Subcutaneous adipose tissue (tissue), 4 donors: Measurements from ENCODE around the gene THEM4. TPM values are rescaled to one million over a fixed set of nuclear protein-coding genes. Genes with fewer than 3 reads are reported as not detected.

Experiments used
- total RNA-seq, 4 donors: library from RNA; depleted of rRNA; stranded (reverse); fragments of >200 nt; gene quantifications; one replicate each; pipeline ENCODE4 v1.1.0, GENCODE V29; 2016
- TF ChIP-seq, protein P1 (sequence below): fragments of 450-650 bp; IDR thresholded peaks from one replicate; pipeline ENCODE4 v1.5.1; 2016; ENCODE audit warnings: low read depth, mild to moderate bottlenecking, control low read depth, antibody characterized with exemption, moderate library complexity

THEM4 gene
- total RNA-seq, 4 donors from 2014 or later = 20.7 to 34.2 (median 26.5) TPM

DNA sequence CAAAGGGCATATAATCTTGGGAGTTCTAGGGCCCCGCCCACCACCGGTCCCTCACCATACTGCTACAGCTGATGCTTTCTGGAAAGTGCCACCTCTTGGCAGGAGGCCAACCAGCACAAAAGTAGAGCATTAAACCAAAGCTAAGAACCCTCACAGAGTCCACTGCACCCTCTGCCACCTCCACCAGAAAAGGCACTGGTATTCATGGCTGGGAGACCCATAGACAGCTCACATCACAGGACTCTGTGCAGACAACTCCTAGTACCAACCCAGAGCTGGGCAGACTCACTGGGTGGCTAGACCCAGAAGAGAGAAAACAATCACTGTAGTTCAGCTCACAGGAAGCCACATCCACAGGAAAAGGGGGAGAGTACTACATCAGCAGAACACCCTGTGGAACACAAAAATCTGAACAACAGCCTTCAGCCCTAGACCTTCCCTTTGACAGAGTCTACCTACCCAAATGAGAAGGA, 10.8 kb downstream of the THEM4 start:
- TF ChIP-seq, protein P1, sequence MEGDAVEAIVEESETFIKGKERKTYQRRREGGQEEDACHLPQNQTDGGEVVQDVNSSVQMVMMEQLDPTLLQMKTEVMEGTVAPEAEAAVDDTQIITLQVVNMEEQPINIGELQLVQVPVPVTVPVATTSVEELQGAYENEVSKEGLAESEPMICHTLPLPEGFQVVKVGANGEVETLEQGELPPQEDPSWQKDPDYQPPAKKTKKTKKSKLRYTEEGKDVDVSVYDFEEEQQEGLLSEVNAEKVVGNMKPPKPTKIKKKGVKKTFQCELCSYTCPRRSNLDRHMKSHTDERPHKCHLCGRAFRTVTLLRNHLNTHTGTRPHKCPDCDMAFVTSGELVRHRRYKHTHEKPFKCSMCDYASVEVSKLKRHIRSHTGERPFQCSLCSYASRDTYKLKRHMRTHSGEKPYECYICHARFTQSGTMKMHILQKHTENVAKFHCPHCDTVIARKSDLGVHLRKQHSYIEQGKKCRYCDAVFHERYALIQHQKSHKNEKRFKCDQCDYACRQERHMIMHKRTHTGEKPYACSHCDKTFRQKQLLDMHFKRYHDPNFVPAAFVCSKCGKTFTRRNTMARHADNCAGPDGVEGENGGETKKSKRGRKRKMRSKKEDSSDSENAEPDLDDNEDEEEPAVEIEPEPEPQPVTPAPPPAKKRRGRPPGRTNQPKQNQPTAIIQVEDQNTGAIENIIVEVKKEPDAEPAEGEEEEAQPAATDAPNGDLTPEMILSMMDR = no peak

DNA sequence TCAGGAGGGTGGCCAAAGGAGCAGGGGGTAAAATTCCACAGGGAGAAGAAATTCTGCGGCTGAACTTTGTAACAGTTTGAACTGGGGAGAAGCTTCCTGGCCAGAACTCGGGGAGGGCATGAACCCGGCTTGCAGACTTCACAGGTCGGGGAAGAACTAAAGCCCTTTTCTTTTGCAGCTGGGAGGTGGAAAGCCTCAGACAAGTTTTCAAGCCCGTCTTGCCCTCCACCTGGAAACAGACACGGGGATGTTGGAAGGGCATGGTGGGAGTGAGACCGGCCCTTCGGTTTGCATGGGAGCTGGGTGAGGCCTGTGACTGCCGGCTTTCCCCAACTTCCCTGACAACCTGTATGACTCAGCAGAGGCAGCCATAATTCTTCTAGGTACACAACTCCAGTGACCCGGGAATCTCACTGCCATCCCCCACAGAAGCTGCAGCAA, 11.3 kb downstream of the THEM4 start:
- TF ChIP-seq, protein P1 = no peak

DNA sequence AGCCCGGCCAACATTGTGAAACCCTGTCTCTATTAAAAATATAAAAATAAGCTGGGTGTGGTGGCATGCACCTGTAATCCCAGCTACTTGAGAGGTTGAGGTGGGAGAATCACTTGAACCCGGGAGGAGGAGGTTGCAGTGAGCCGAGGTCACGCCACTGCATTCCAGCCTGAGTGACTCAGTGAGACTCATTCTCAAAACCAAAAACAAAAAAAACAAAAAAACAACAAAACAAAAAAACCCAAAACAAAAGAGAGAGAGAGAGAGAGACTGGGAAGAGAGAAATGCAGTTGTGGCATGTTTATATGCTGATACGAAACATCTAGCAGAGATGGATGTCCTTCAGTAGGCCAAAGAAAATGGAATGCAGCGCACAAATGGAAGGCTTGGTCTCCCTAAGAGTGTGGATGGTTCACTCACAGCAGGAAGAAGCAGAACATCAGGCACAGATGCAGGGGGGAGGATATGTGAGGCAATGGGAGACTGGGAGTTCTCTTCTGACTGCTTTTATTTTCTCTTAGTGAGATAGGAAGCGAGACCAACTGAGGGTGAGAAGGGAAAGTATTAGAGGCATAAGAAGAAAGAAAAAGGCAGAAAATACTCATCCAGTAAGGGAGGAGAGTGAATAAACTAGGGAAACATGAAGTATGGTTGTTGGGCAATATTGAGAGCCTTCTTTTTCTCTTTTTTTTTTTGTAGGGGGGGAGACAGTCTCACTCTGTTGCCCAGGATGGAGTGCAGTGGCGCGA, 16.0 kb downstream of the THEM4 start:
- TF ChIP-seq, protein P1 = no peak

DNA sequence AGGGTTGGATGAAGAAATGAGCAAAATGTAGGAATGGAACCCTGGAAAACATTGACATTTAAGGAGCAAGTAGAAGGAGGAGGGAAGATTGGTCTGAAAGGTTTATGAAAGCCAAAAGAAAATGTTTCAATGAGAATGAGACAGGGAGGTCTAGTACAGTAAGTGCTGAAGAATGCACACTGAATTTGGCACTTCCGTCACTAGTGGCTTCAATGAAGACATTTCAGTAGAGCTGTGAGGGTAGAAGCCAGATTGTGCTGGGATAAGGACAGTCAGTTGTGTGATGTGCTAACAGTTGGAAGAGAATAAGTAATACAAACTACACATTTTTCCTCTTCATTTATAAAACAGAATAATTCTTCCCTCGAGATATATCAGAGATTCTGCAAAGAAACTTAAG, 17.1 kb downstream of the THEM4 start:
- TF ChIP-seq, protein P1 = no peak

DNA sequence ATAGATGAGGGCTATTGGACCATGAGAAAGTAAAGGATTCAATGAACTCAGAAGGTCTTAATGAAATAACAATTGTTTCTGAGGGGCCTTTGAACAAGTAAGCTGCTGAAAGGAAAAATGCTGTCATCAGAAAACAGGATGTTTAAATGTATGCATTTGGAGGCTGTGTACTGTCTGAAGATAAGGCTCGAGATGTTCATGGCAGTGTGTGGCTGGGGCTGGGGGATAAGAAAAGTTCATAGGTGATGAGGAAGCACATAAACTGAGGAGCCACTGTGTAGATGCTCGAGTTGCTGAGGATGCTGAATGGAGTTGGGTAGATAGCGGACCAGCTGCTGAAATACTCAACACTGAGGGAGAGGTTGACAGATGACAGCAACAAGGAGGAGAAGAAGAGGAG, 17.8 kb downstream of the THEM4 start:
- TF ChIP-seq, protein P1 = no peak

DNA sequence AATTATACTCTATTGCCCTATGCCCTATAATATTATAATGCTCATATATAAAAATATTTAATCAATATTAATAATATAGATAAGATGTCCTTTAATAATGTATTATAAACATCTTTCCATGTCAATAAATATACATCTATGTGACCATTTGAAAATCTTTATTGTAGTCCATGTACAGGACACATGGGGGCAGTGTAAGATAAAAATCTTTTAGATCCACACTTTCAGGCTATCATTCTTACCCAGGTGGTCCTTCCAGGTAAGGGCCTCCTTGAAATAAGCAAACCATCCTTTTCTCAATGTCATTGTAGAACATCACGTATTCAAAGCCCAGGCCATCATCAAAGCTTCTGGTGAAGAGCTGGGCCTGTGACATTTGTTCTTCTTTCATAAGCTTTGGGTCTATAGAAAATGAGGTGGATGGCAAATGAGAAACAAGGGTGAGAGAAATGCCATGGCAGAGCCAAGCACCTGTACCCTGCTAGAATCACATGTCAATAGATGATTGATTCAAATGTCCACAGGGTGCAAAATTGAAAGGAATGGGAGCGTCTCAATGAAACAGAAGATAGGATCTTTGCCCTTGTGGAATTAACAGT, 20.2 kb downstream of the THEM4 start:
- TF ChIP-seq, protein P1 = no peak

DNA sequence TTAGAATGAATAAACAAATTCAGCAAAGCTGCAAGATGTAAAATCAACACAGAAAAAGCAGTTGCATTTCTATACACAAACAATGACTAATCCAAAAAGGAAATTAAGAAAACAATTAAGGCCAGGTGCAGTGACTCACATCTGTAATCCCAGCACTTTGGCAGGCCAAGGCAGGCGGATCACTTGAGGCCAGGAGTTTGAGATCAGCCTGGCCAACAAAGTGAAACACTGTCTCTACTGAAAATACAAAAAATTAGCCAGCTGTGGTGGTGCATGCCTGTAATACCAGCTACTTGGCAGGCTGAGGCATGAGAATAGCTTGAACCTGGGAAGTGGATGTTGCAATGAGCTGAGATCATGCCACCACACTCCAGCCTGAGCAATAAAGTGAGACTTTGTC, 22.3 kb downstream of the THEM4 start:
- TF ChIP-seq, protein P1 = no peak
